PC-3 (cell line): ENCODE data around the gene COL27A1. TPM values are rescaled to one million over a fixed set of nuclear protein-coding genes. Genes with fewer than 3 reads are reported as not detected.

ENCODE experiments used
- ATAC-seq: fragments of 200-7000 bp; cut with Tn5 transposase; 2 replicates; pipeline ENCODE4 v1.9.1; 2020; ENCODE audit warnings: mild to moderate bottlenecking, moderate library complexity
- BruUV-seq: library from RNA; stranded (reverse); fragments of 400-500 nt; replicated peaks from 2 replicates; lab custom pipeline; 2021; lab: Mats Ljungman, UMichigan
- CTCF ChIA-PET: fragments of 300-600 bp; sonication (Branson Sonifier 250); formaldehyde crosslinking; loops from one replicate; lab custom pipeline; 2022; ENCODE audit warnings: antibody characterized with exemption; lab: Charles Lee
- POLR2A ChIA-PET: fragments of 300-600 bp; sonication (Branson Sonifier 250); formaldehyde crosslinking; loops from one replicate; lab custom pipeline; 2022; ENCODE audit warnings: antibody characterized with exemption; ENCODE audit not compliant: unreplicated experiment; lab: Charles Lee
- DNase-seq: peaks from one replicate; pipeline ENCODE4 v3.0.0-alpha.2; 2015
- H2AFZ ChIP-seq: fragments of 300-600 bp; sonication (generic); 2 replicates; pipeline ENCODE4 v1.6.0; 2016; ENCODE audit warnings: antibody characterized with exemption, low read length
- H3F3A ChIP-seq: fragments of 300-600 bp; sonication (generic); one replicate; pipeline ENCODE4 v1.6.0; 2017; ENCODE audit warnings: antibody characterized with exemption, low read length, control low read depth, mild to moderate bottlenecking; ENCODE audit not compliant: unreplicated experiment
- H3K27ac ChIP-seq: fragments of 300-600 bp; sonication (generic); 2 replicates; pipeline ENCODE4 v1.5.1; 2016; ENCODE audit warnings: mild to moderate bottlenecking, low read length
- H3K27me3 ChIP-seq: fragments of 300-600 bp; sonication (generic); 2 replicates; pipeline ENCODE4 v1.6.1; 2016; ENCODE audit warnings: low read length, mixed read lengths
- H3K36me3 ChIP-seq: fragments of 300-600 bp; sonication (generic); 2 replicates; pipeline ENCODE4 v1.6.1; 2016; ENCODE audit warnings: low read depth, mixed run types, low read length, mixed read lengths
- H3K4me1 ChIP-seq: fragments of 300-600 bp; sonication (generic); 2 replicates; pipeline ENCODE4 v1.5.1; 2016; ENCODE audit warnings: low read length; ENCODE audit not compliant: insufficient read depth
- H3K4me2 ChIP-seq: fragments of 300-600 bp; sonication (generic); 2 replicates; pipeline ENCODE4 v1.6.0; 2016; ENCODE audit warnings: low read length
- H3K4me3 ChIP-seq: fragments of 300-600 bp; sonication (generic); 2 replicates; pipeline ENCODE4 v1.5.1; 2016; ENCODE audit warnings: mild to moderate bottlenecking, low read length, mixed read lengths
- H3K79me2 ChIP-seq: fragments of 300-600 bp; sonication (generic); 2 replicates; pipeline ENCODE4 v1.6.1; 2017; ENCODE audit warnings: low read length, mixed read lengths
- H3K9ac ChIP-seq: fragments of 300-600 bp; sonication (generic); 2 replicates; pipeline ENCODE4 v1.6.0; 2016; ENCODE audit warnings: mild to moderate bottlenecking, low read length
- H3K9me2 ChIP-seq: fragments of 300-600 bp; sonication (generic); replicated peaks from 2 replicates; pipeline ENCODE4 v1.6.1; 2016; ENCODE audit warnings: mixed run types, low read length, mixed read lengths
- H3K9me3 ChIP-seq: fragments of 300-600 bp; sonication (generic); 2 replicates; pipeline ENCODE4 v1.6.1; 2016; ENCODE audit warnings: low read length, mixed read lengths
- H4K20me1 ChIP-seq: fragments of 300-600 bp; sonication (generic); 2 replicates; pipeline ENCODE4 v1.6.1; 2016; ENCODE audit warnings: low read length, mixed read lengths
- EZH2 ChIP-seq: fragments of 300-600 bp; sonication (generic); IDR thresholded peaks from one replicate; pipeline ENCODE4 v1.6.1; 2017; ENCODE audit warnings: antibody characterized with exemption, mild to moderate bottlenecking, low read length; ENCODE audit not compliant: unreplicated experiment
- EZH2phosphoT487 ChIP-seq: fragments of 300-600 bp; sonication (generic); IDR thresholded peaks from 2 replicates; pipeline ENCODE4 v1.6.1; 2018; ENCODE audit warnings: mild to moderate bottlenecking, antibody characterized with exemption, low read length, borderline replicate concordance
- intact Hi-C: fragments of 100-400 bp; cut with micrococcal nuclease; formaldehyde crosslinking; loops from 2 replicates; pipeline ENCODE4 v1.9.0; 2023
- total RNA-seq: library from RNA; depleted of rRNA; stranded (reverse); fragments of >200 nt; gene quantifications from 2 replicates; pipeline ENCODE4 v1.2.3, GENCODE V29; 2014
- TF ChIP-seq, protein P1 (sequence below): fragments of 300-600 bp; sonication (generic); conservative IDR thresholded peaks from 2 replicates; pipeline ENCODE4 v1.5.1; 2017; ENCODE audit warnings: antibody characterized with exemption, low read depth, mild to moderate bottlenecking, low read length

The COL27A1 gene
- total RNA-seq, 1 experiment from 2014 or later: 4.3 TPM

DNA sequence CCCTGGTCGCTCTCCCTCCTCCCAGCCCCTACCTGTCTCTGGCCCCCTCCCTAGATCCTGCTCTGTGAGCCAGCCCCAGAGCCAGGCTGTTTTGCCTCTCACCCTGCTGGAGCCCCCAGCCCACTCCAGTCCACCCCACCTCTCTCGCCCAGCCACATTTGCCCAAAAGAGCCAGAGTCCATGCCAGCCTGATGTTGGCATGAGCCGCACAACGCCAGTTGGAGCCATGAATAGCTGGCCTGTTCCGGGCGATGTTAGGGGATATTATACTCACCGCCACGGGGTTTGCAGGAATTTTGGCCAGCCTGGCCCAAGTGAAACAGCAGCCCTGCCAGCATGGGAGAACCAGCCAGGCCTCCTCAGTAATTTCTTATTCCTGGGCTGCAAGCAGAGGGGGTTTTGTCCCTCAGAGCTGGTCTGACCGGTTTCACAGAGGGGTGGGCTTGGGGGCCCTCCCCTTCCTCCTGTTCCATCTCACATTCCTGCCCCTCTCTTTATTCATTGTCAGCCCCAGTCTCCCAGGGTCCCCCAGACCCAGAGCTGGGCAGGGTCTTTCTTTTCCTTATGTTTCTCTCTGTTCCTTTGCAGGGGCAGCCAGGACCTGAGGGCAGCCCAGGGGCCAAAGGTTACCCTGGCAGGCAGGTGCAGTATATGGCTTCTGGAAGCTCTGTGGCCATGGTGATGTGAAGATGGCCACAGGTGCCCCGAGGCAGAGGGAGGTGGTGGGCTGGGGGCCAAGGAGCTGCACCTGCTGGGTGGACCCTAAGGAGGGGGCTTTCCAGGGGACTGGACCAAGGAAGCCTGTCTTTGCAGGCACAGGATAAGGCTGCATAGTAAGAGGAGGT, 50.1 kb downstream of the COL27A1 start:
- intact Hi-C loops: no loop called here
- BruUV-seq: no TSS peak
- no peak overlapping the region for H2AFZ ChIP-seq
- CTCF ChIA-PET: no interaction called here
- TF ChIP-seq EZH2phosphoT487 (no peak), EZH2 (no peak)
- TF ChIP-seq, protein P1, sequence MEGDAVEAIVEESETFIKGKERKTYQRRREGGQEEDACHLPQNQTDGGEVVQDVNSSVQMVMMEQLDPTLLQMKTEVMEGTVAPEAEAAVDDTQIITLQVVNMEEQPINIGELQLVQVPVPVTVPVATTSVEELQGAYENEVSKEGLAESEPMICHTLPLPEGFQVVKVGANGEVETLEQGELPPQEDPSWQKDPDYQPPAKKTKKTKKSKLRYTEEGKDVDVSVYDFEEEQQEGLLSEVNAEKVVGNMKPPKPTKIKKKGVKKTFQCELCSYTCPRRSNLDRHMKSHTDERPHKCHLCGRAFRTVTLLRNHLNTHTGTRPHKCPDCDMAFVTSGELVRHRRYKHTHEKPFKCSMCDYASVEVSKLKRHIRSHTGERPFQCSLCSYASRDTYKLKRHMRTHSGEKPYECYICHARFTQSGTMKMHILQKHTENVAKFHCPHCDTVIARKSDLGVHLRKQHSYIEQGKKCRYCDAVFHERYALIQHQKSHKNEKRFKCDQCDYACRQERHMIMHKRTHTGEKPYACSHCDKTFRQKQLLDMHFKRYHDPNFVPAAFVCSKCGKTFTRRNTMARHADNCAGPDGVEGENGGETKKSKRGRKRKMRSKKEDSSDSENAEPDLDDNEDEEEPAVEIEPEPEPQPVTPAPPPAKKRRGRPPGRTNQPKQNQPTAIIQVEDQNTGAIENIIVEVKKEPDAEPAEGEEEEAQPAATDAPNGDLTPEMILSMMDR: no peak
- H3K27me3 ChIP-seq: no peaks in the 10 kb centered on the region
- DNase-seq (no peak), ATAC-seq (no peak)
- H3K9me3 ChIP-seq: no peaks in the 10 kb centered on the region
- no peak overlapping the region for H3K4me2 ChIP-seq
- POLR2A ChIA-PET: no interaction called here
- H3K4me1 ChIP-seq: no peaks in the 10 kb centered on the region
- no peak overlapping the region for H3K9ac ChIP-seq
- no peaks in the 10 kb centered on the region for H3K9me2 ChIP-seq
- no peaks in the 10 kb centered on the region for H3K36me3 ChIP-seq
- H3K79me2 ChIP-seq: no peaks in the 10 kb centered on the region
- H4K20me1 ChIP-seq: no peaks in the 10 kb centered on the region
- no peak overlapping the region for H3K27ac ChIP-seq
- H3F3A ChIP-seq: no peaks in the 10 kb centered on the region
- H3K4me3 ChIP-seq: no peak overlapping the region

DNA sequence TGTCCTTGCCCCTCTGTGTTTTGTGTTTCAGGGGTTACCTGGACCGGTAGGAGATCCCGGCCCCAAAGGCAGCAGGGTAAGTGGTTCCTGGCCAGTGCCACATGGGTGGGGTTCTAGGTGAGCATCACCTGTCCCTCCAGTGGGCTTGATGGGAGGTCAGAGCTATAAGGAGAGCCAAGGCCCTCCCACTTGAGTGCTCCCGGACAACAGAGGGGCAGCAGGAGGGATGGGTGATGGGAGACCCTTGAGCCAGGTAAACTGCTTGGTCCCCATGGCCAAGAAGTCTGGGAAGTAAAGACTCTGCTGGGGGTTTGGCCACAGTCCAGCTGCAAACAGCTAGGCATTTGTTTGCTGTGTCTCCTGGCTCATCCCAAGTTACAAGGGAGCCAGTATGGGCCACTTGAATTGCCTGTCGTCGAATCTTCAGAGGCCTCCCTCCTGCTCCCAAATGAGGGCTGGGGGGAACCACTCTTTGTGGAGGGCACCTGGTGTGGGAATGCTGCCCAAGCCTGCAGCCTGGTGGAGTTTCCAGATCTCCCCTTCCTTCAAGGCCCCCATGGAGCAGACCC, 51.0 kb downstream of the COL27A1 start:
- no peaks in the 10 kb centered on the region for H3K9me2 ChIP-seq
- intact Hi-C loops: no loop called here
- ChIA-PET POLR2A (no interaction called here), CTCF (no interaction called here)
- H3K4me3 ChIP-seq: no peak overlapping the region
- H3K4me2 ChIP-seq: no peak overlapping the region
- no peaks in the 10 kb centered on the region for H3K79me2 ChIP-seq
- no peaks in the 10 kb centered on the region for H3K4me1 ChIP-seq
- DNase-seq: no peak
- no peaks in the 10 kb centered on the region for H4K20me1 ChIP-seq
- H2AFZ ChIP-seq: no peak overlapping the region
- ATAC-seq: no peak
- TF ChIP-seq, protein P1: no peak
- TF ChIP-seq EZH2phosphoT487 (no peak), EZH2 (no peak)
- no peaks in the 10 kb centered on the region for H3F3A ChIP-seq
- H3K27ac ChIP-seq: no peak overlapping the region
- no peak overlapping the region for H3K9ac ChIP-seq
- no TSS peak for BruUV-seq
- no peaks in the 10 kb centered on the region for H3K9me3 ChIP-seq
- H3K36me3 ChIP-seq: no peaks in the 10 kb centered on the region
- H3K27me3 ChIP-seq: no peaks in the 10 kb centered on the region
